Measurements from ENCODE around the gene PIGZ. TPM values are rescaled to one million over a fixed set of nuclear protein-coding genes. Genes with fewer than 3 reads are reported as not detected.

Gene PIGZ
- total RNA-seq, 1 experiment from 2014 or later: 1.4 TPM

- TF ChIP-seq JUND (IDR thresholded peaks at IDR 0.05): no peak
- no peak for TF ChIP-seq REST (IDR thresholded peaks at IDR 0.05; ENCODE audit: low read depth)
- no peak for TF ChIP-seq SP1 (IDR thresholded peaks at IDR 0.05; ENCODE audit: low read depth)
- TF ChIP-seq POLR2AphosphoS5 (IDR thresholded peaks at IDR 0.05; ENCODE audit: low read depth, low read length): no peak
- TF ChIP-seq EGR1 (IDR thresholded peaks at IDR 0.05; ENCODE audit: low read depth): no peak
- no peak for TF ChIP-seq YY1 (IDR thresholded peaks at IDR 0.05; ENCODE audit: extremely low read depth, insufficient replicate concordance, low read depth, low read length)
- TF ChIP-seq, protein P1, sequence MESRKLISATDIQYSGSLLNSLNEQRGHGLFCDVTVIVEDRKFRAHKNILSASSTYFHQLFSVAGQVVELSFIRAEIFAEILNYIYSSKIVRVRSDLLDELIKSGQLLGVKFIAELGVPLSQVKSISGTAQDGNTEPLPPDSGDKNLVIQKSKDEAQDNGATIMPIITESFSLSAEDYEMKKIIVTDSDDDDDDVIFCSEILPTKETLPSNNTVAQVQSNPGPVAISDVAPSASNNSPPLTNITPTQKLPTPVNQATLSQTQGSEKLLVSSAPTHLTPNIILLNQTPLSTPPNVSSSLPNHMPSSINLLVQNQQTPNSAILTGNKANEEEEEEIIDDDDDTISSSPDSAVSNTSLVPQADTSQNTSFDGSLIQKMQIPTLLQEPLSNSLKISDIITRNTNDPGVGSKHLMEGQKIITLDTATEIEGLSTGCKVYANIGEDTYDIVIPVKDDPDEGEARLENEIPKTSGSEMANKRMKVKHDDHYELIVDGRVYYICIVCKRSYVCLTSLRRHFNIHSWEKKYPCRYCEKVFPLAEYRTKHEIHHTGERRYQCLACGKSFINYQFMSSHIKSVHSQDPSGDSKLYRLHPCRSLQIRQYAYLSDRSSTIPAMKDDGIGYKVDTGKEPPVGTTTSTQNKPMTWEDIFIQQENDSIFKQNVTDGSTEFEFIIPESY (IDR thresholded peaks at IDR 0.05; ENCODE audit: extremely low read depth, insufficient replicate concordance, low read length): no peak
- TF ChIP-seq CBX3 (IDR thresholded peaks at IDR 0.05; ENCODE audit: low read depth): no peak
- TF ChIP-seq RAD21 (IDR thresholded peaks at IDR 0.05; ENCODE audit: low read depth): no peak
- no peak for TF ChIP-seq ZNF274 (IDR thresholded peaks at IDR 0.05; ENCODE audit: low read depth, low read length)
- TF ChIP-seq SRF (IDR thresholded peaks at IDR 0.05; ENCODE audit: low read depth): no peak
- TF ChIP-seq TCF7L2 (IDR thresholded peaks at IDR 0.05; ENCODE audit: borderline replicate concordance, extremely low read depth, insufficient read depth, insufficient read length): no peak
- TF ChIP-seq ZFX (IDR thresholded peaks at IDR 0.05): no peak
- TF ChIP-seq ELF1 (IDR thresholded peaks at IDR 0.05; ENCODE audit: borderline replicate concordance, low read depth): no peak
- TF ChIP-seq, protein P2, sequence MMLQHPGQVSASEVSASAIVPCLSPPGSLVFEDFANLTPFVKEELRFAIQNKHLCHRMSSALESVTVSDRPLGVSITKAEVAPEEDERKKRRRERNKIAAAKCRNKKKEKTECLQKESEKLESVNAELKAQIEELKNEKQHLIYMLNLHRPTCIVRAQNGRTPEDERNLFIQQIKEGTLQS (IDR thresholded peaks at IDR 0.05): no peak
- TF ChIP-seq CEBPB (IDR thresholded peaks at IDR 0.05; ENCODE audit: low read depth): no peak
- H3K9me2 ChIP-seq (ENCODE audit: insufficient read depth): no peaks in the 10 kb centered on the region
- BruUV-seq (replicated peaks): no TSS peak
- no peak overlapping the region for H3K4me3 ChIP-seq (replicated peaks in 1 of 2; ENCODE audit: low read depth in 1 of 2, low read length in 2 of 2)
- no peaks in the 10 kb centered on the region for H3K9me3 ChIP-seq (ENCODE audit: control insufficient read depth in 1 of 2, insufficient read depth in 1 of 2, low read depth in 1 of 2, low read length in 2 of 2)
- ATAC-seq (no peak), DNase-seq (ENCODE audit: low read depth, low spot score) (no peak)
- ChIA-PET RAD21 (ENCODE audit: low non-redundant PET in 1 of 2, low total read pairs in 2 of 2, uncharacterized antibody in 2 of 2, unreplicated experiment in 2 of 2) (no interaction called here), CTCF (no interaction called here), POLR2A (no interaction called here)
- H2AFZ ChIP-seq (ENCODE audit: low read depth, low read length, poor library complexity, severe bottlenecking): no peak overlapping the region
- no peak overlapping the region for H3K9ac ChIP-seq (ENCODE audit: low read length)
- no peaks in the 10 kb centered on the region for H3K36me3 ChIP-seq (ENCODE audit: control insufficient read depth in 1 of 2, insufficient read depth in 2 of 2, low read length in 2 of 2)
- H3K4me1 ChIP-seq (ENCODE audit: control insufficient read depth in 1 of 2, insufficient read depth in 2 of 2, low read length in 2 of 2): peaks cover 0 to 4% of the 10 kb centered on the region in 2 experiments; a peak in 1 of 4 replicates
- H4K20me1 ChIP-seq (ENCODE audit: insufficient read depth): no peaks in the 10 kb centered on the region
- intact Hi-C loops (cut with micrococcal nuclease): no loop called here
- no peak overlapping the region for H3K4me2 ChIP-seq (ENCODE audit: low read length)
- H3K27ac ChIP-seq (ENCODE audit: low read depth, low read length): no peak overlapping the region
- H3K79me2 ChIP-seq (ENCODE audit: insufficient read depth, low read length): no peaks in the 10 kb centered on the region
- H3K27me3 ChIP-seq (ENCODE audit: insufficient read depth, low read length): no peaks in the 10 kb centered on the region
Measured at GRCh38 chr3:196991581-196992460, 23.2 kb upstream of the PIGZ start.

Data from HCT116 (cell line).